ENCODE data around the gene CPA5. TPM values are rescaled to one million over a fixed set of nuclear protein-coding genes. Genes with fewer than 3 reads are reported as not detected.
"Not testable (repeated sequence)": the region's sequence is repeated elsewhere in the genome, so short reads cannot be mapped to it uniquely, and the experiment has no call there.

CPA5 gene
- total RNA-seq, 2 experiments from 2014 or later = not detected

DNA sequence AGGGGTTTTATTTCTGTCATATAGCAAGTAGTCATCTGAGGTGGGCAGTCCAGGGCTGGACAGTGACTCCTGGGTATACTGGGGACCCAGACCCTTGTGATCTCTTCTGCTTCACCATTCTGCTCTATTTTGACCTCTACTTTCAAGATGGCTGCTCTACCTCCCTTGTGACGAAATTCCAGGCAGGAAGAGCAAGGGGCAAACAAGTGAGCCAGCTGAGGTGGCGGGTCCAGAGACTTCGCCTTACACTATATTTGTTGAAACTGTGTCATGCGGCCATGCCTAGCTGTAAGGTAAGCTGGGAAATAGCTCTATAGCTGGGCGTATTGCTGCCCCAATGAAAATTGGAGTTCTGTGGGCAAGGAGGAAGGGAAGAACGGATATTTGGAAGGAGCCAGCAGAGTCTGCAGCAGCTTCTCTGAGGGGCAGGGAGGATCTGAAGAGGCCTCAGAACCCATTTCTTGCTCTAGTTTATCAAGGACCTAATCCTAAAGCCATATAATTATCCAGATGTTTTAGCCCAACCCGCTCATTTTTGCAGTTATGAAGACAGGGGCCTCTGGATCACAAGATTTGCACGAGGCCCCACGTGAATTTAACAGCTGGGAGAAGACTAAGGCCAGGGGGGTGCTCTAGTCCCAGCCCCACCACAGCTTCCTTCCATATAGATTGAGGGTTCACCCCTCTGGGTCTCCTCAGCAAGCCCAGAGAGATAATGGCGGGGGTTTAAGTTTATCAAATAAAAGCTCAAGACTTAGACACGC is 28.0 kb downstream of the CPA5 start:
- TF ChIP-seq, protein P1, sequence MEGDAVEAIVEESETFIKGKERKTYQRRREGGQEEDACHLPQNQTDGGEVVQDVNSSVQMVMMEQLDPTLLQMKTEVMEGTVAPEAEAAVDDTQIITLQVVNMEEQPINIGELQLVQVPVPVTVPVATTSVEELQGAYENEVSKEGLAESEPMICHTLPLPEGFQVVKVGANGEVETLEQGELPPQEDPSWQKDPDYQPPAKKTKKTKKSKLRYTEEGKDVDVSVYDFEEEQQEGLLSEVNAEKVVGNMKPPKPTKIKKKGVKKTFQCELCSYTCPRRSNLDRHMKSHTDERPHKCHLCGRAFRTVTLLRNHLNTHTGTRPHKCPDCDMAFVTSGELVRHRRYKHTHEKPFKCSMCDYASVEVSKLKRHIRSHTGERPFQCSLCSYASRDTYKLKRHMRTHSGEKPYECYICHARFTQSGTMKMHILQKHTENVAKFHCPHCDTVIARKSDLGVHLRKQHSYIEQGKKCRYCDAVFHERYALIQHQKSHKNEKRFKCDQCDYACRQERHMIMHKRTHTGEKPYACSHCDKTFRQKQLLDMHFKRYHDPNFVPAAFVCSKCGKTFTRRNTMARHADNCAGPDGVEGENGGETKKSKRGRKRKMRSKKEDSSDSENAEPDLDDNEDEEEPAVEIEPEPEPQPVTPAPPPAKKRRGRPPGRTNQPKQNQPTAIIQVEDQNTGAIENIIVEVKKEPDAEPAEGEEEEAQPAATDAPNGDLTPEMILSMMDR (IDR thresholded peaks at IDR 0.05) = no peak
- Histone ChIP-seq H3K36me3 (ENCODE audit: insufficient read depth, low read length) (no peaks in the 10 kb centered on the region), H3K4me3 (ENCODE audit: low read length) (no peak overlapping the region), H3K9me3 (ENCODE audit: control insufficient read depth in 1 of 2, insufficient read depth in 1 of 2, low read length in 2 of 2) (peaks cover 6 to 10% of the 10 kb centered on the region in 2 experiments), H3K4me1 (ENCODE audit: insufficient read depth, low read length) (peaks cover 7% of the 10 kb centered on the region), H3K27ac (ENCODE audit: low read depth in 1 of 2, low read length in 2 of 2) (no peak overlapping the region), H3K27me3 (ENCODE audit: control insufficient read depth in 1 of 2, insufficient read depth in 2 of 2, low read length in 2 of 2) (no peaks in the 10 kb centered on the region)
- CTCF ChIA-PET = no interaction called here
- Mint-ChIP-seq H3K27ac (no peak overlapping the region), H3K36me3 (ENCODE audit: low read depth) (no peaks in the 10 kb centered on the region), H3K9me3 (peaks cover 6% of the 10 kb centered on the region), H3K27me3 (no peaks in the 10 kb centered on the region), H3K4me1 (ENCODE audit: low read depth) (peaks cover 22% of the 10 kb centered on the region), H3K4me3 (no peak overlapping the region)
- DNase-seq (no peak), ATAC-seq (ENCODE audit: poor library complexity) (no peak)
- intact Hi-C loops (cut with DNase I, micrococcal nuclease) = no loop called here
- POLR2A ChIA-PET = no interaction called here

DNA sequence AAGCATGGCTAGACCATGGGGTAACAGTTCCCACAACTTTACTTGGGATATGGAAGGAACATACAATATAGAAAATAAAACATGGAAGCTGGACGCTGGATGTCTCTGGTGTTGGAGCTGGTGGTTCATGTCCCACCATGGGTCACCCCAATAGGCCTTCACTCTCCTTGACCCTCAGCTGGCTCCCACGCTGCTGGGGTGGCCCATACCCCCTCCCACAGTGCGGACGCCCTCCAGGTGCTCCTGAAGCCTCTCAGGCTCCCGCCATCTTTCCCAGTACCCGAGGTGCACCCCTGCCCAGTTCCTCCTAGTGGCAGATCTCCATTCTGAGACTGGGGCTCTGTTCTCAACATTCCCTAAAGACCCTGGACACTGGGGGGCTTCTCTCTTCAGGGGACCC is 29.9 kb downstream of the CPA5 start:
- H3K36me3 Mint-ChIP-seq (ENCODE audit: low read depth) = no peaks in the 10 kb centered on the region
- no peak overlapping the region for H3K4me3 Mint-ChIP-seq
- DNase-seq (no peak), ATAC-seq (ENCODE audit: poor library complexity) (no peak)
- H3K9me3 Mint-ChIP-seq = peaks cover 6% of the 10 kb centered on the region
- ChIA-PET POLR2A (no interaction called here), CTCF (no interaction called here)
- peaks cover 6% of the 10 kb centered on the region for H3K4me1 Mint-ChIP-seq (ENCODE audit: low read depth)
- no peak overlapping the region for H3K4me3 ChIP-seq (ENCODE audit: low read length)
- no peak overlapping the region for H3K27ac ChIP-seq (ENCODE audit: low read depth in 1 of 2, low read length in 2 of 2)
- peaks cover 6 to 11% of the 10 kb centered on the region in 2 experiments for H3K9me3 ChIP-seq (ENCODE audit: control insufficient read depth in 1 of 2, insufficient read depth in 1 of 2, low read length in 2 of 2)
- H3K27ac Mint-ChIP-seq = no peak overlapping the region
- intact Hi-C loops (cut with DNase I, micrococcal nuclease) = no loop called here
- no peaks in the 10 kb centered on the region for H3K27me3 Mint-ChIP-seq
- no peaks in the 10 kb centered on the region for H3K27me3 ChIP-seq (ENCODE audit: control insufficient read depth in 1 of 2, insufficient read depth in 2 of 2, low read length in 2 of 2)
- H3K36me3 ChIP-seq (ENCODE audit: insufficient read depth, low read length) = no peaks in the 10 kb centered on the region
- no peaks in the 10 kb centered on the region for H3K4me1 ChIP-seq (ENCODE audit: insufficient read depth, low read length)
- TF ChIP-seq, protein P1 (IDR thresholded peaks at IDR 0.05) = no peak

DNA sequence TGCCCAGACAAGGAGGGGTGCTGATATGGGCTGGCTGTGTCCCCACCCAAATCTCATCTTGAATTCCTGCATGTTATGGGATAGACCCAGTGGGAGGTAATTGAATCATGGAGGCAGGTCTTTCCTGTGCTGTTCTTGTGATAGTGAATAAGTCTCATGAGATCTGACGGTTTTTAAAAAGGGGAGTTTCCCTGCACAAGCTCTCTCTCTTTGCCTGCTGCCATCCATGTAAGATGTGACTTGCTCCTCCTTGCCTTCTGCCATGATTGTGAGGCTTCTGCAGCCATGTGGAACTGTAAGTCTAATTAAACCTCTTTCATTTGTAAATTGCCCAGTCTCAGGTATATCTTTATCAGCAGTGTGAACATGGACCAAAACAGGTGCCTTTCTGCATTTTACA is 31.8 kb downstream of the CPA5 start:
- H3K36me3 ChIP-seq (ENCODE audit: insufficient read depth, low read length); POLR2A ChIA-PET; CTCF ChIA-PET; H3K36me3 Mint-ChIP-seq (ENCODE audit: low read depth); intact Hi-C loops (cut with DNase I, micrococcal nuclease); H3K4me1 Mint-ChIP-seq (ENCODE audit: low read depth); H3K27me3 ChIP-seq (ENCODE audit: control insufficient read depth in 1 of 2, insufficient read depth in 2 of 2, low read length in 2 of 2); H3K4me1 ChIP-seq (ENCODE audit: insufficient read depth, low read length); H3K27me3 Mint-ChIP-seq; H3K4me3 ChIP-seq (ENCODE audit: low read length); H3K27ac ChIP-seq (ENCODE audit: low read depth in 1 of 2, low read length in 2 of 2); H3K9me3 Mint-ChIP-seq; H3K4me3 Mint-ChIP-seq; ATAC-seq (ENCODE audit: poor library complexity); H3K27ac Mint-ChIP-seq; DNase-seq: not testable (repeated sequence)
- H3K9me3 ChIP-seq (ENCODE audit: control insufficient read depth in 1 of 2, insufficient read depth in 1 of 2, low read length in 2 of 2) = peaks cover 6 to 11% of the 10 kb centered on the region in 2 experiments

GRCh38 chr7:130377178-130377577 is 32.6 kb downstream of the CPA5 start:
- Histone ChIP-seq H3K27ac (ENCODE audit: low read depth in 1 of 2, low read length in 2 of 2) (no peak overlapping the region), H3K9me3 (ENCODE audit: control insufficient read depth in 1 of 2, insufficient read depth in 1 of 2, low read length in 2 of 2) (peaks cover 6 to 11% of the 10 kb centered on the region in 2 experiments), H3K27me3 (ENCODE audit: control insufficient read depth in 1 of 2, insufficient read depth in 2 of 2, low read length in 2 of 2) (no peaks in the 10 kb centered on the region), H3K4me1 (ENCODE audit: insufficient read depth, low read length) (no peaks in the 10 kb centered on the region), H3K4me3 (ENCODE audit: low read length) (no peak overlapping the region), H3K36me3 (ENCODE audit: insufficient read depth, low read length) (no peaks in the 10 kb centered on the region)
- intact Hi-C loops (cut with DNase I, micrococcal nuclease) = no loop called here
- H3K9me3 Mint-ChIP-seq = peaks cover 6% of the 10 kb centered on the region
- DNase-seq (no peak), ATAC-seq (ENCODE audit: poor library complexity) (no peak)
- CTCF ChIA-PET = no interaction called here
- H3K36me3 Mint-ChIP-seq (ENCODE audit: low read depth) = no peaks in the 10 kb centered on the region
- TF ChIP-seq, protein P1 (IDR thresholded peaks at IDR 0.05) = no peak
- no peak overlapping the region for H3K27ac Mint-ChIP-seq
- no peaks in the 10 kb centered on the region for H3K27me3 Mint-ChIP-seq
- POLR2A ChIA-PET = no interaction called here
- H3K4me3 Mint-ChIP-seq = no peak overlapping the region
- H3K4me1 Mint-ChIP-seq (ENCODE audit: low read depth) = no peaks in the 10 kb centered on the region

All from CD4-positive, alpha-beta T cell (primary cell).